ENCODE data around the gene BCL7B.
"Not testable (repeated sequence)": the region's sequence is repeated elsewhere in the genome, so short reads cannot be mapped to it uniquely, and the experiment has no call there.

BCL7B gene

GRCh38 chr7:73570977-73571376 lies 13.5 kb upstream of the BCL7B start:
- no peak for DNase-seq

GRCh38 chr7:73570521-73570920 lies 13.0 kb upstream of the BCL7B start:
- no peak for DNase-seq

- no peak for DNase-seq
Observed at GRCh38 chr7:73569042-73569608, 11.6 kb upstream of the BCL7B start.

- no peak for DNase-seq
Observed at GRCh38 chr7:73567846-73568685, 10.6 kb upstream of the BCL7B start.

GRCh38 chr7:73567140-73567539 lies 9.7 kb upstream of the BCL7B start:
- no peak for DNase-seq

- not testable (repeated sequence) for DNase-seq
Observed at GRCh38 chr7:73566431-73566830, 8.9 kb upstream of the BCL7B start.

GRCh38 chr7:73565675-73566340 lies 8.3 kb upstream of the BCL7B start:
- no peak for DNase-seq

GRCh38 chr7:73560109-73560835 lies 2.8 kb upstream of the BCL7B start:
- DNase-seq = no peak

- peak; percentile 88 for DNase-seq
Observed at GRCh38 chr7:73557108-73557396, 438 bp downstream of the BCL7B start.

GRCh38 chr7:73556208-73557107 lies 1.0 kb downstream of the BCL7B start:
- DNase-seq = no peak

- no peak for DNase-seq
Observed at GRCh38 chr7:73555411-73555982, 2.0 kb downstream of the BCL7B start.

GRCh38 chr7:73550093-73550492 lies 7.4 kb downstream of the BCL7B start:
- not testable (repeated sequence) for DNase-seq

- DNase-seq = no peak
Observed at GRCh38 chr7:73549176-73549575, 8.3 kb downstream of the BCL7B start.

GRCh38 chr7:73547841-73548240 lies 9.6 kb downstream of the BCL7B start:
- DNase-seq = no peak

GRCh38 chr7:73544678-73545077 lies 12.8 kb downstream of the BCL7B start:
- DNase-seq = no peak

- DNase-seq = no peak
Observed at GRCh38 chr7:73541722-73542121, 15.8 kb downstream of the BCL7B start.

- DNase-seq = no peak
Observed at GRCh38 chr7:73539709-73540108, 17.8 kb downstream of the BCL7B start.

- DNase-seq = not testable (repeated sequence)
Observed at GRCh38 chr7:73538510-73538909, 19.0 kb downstream of the BCL7B start.

GRCh38 chr7:73537051-73537450 lies 20.4 kb downstream of the BCL7B start:
- DNase-seq = no peak

- DNase-seq = no peak
Observed at GRCh38 chr7:73536479-73536878, 21.0 kb downstream of the BCL7B start.

GRCh38 chr7:73535918-73536317 lies 21.6 kb downstream of the BCL7B start:
- not testable (repeated sequence) for DNase-seq

- DNase-seq = no peak
Observed at GRCh38 chr7:73533742-73534141, 23.7 kb downstream of the BCL7B start.
